MCF 10A (cell line): Measurements from ENCODE around the gene CFHR5. TPM values are rescaled to one million over a fixed set of nuclear protein-coding genes. Genes with fewer than 3 reads are reported as not detected.

Experiments
- BruUV-seq: library from RNA; stranded (reverse); fragments of 400-500 nt; replicated peaks from 2 replicates; lab custom pipeline; 2021; lab: Mats Ljungman, UMichigan
- CTCF ChIA-PET: fragments of 300-600 bp; sonication (Branson Sonifier 250); formaldehyde crosslinking; extraction: SDS; loops from one replicate; lab custom pipeline; 2021; ENCODE audit warnings: antibody characterized with exemption, inconsistent platforms; lab: Yijun Ruan, JAX
- POLR2A ChIA-PET: fragments of 300-600, 350-650 bp; sonication (Branson Sonifier 250); formaldehyde crosslinking; extraction: SDS; loops from one replicate; lab custom pipeline; 2020; ENCODE audit warnings: antibody characterized with exemption, inconsistent platforms; lab: Yijun Ruan, JAX
- DNase-seq: peaks from one replicate; pipeline ENCODE4 v3.0.0-alpha.2; 2018; ENCODE audit not compliant: unreplicated experiment
- H3K27ac Mint-ChIP-seq: one replicate; pipeline ENCODE4 v1.8.0; 2022; ENCODE audit warnings: mild to moderate bottlenecking, low read depth, mixed read lengths; ENCODE audit not compliant: unreplicated experiment
- H3K27me3 Mint-ChIP-seq: one replicate; pipeline ENCODE4 v1.8.0; 2022; ENCODE audit warnings: mixed read lengths; ENCODE audit not compliant: insufficient read depth, unreplicated experiment
- H3K36me3 Mint-ChIP-seq: one replicate; pipeline ENCODE4 v1.8.0; 2022; ENCODE audit warnings: mild to moderate bottlenecking, moderate library complexity, mixed read lengths; ENCODE audit not compliant: insufficient read depth, unreplicated experiment
- H3K4me1 Mint-ChIP-seq: one replicate; pipeline ENCODE4 v1.8.0; 2022; ENCODE audit warnings: mixed read lengths; ENCODE audit not compliant: insufficient read depth, unreplicated experiment
- H3K4me3 Mint-ChIP-seq: one replicate; pipeline ENCODE4 v1.8.0; 2022; ENCODE audit warnings: mild to moderate bottlenecking, moderate library complexity, mixed read lengths; ENCODE audit not compliant: unreplicated experiment
- H3K9me3 Mint-ChIP-seq: one replicate; pipeline ENCODE4 v1.8.0; 2022; ENCODE audit warnings: mixed read lengths; ENCODE audit not compliant: unreplicated experiment
- CTCF ChIP-seq: fragments of 200-600 bp; IDR thresholded peaks from one replicate; pipeline ENCODE4 v1.8.0; 2022; ENCODE audit warnings: antibody characterized with exemption, mild to moderate bottlenecking; ENCODE audit not compliant: unreplicated experiment
- intact Hi-C: fragments of 100-400 bp; cut with micrococcal nuclease; formaldehyde crosslinking; loops from 2 replicates; pipeline ENCODE4 v1.14.1; 2022
- total RNA-seq: library from RNA; stranded (reverse); gene quantifications from 2 replicates; pipeline ENCODE4 v1.2.3, GENCODE V29; 2022

The CFHR5 gene
- total RNA-seq, 1 experiment from 2014 or later, result not detected

GRCh38 chr1:197042676-197043341 lies 65.5 kb downstream of the CFHR5 start:
- DNase-seq, result no peak
- H3K4me1 Mint-ChIP-seq, result no peaks in the 10 kb centered on the region
- no peak overlapping the region for H3K27ac Mint-ChIP-seq
- H3K27me3 Mint-ChIP-seq, result no peaks in the 10 kb centered on the region
- intact Hi-C loops, result no loop called here
- no TSS peak for BruUV-seq
- TF ChIP-seq CTCF, result no peak
- H3K36me3 Mint-ChIP-seq, result no peaks in the 10 kb centered on the region
- no peak overlapping the region for H3K4me3 Mint-ChIP-seq
- ChIA-PET POLR2A (no interaction called here), CTCF (interaction anchor here (0.5 to 0.7 kb wide), 6 partner anchors 12 to 826 kb away, joined by 3 to 5 read pairs (median 3); no protein-coding TSS in a partner anchor)
- H3K9me3 Mint-ChIP-seq, result no peaks in the 10 kb centered on the region

- no peak overlapping the region for H3K4me3 Mint-ChIP-seq
- no peaks in the 10 kb centered on the region for H3K27me3 Mint-ChIP-seq
- intact Hi-C loops, result no loop called here
- BruUV-seq, result no TSS peak
- no peak overlapping the region for H3K27ac Mint-ChIP-seq
- H3K36me3 Mint-ChIP-seq, result no peaks in the 10 kb centered on the region
- ChIA-PET CTCF (no interaction called here), POLR2A (interaction anchor here (0.7 kb wide), 1 partner anchor 21 kb away, joined by 3 read pairs; no protein-coding TSS in a partner anchor)
- H3K9me3 Mint-ChIP-seq, result no peaks in the 10 kb centered on the region
- no peak for DNase-seq
- TF ChIP-seq CTCF, result no peak
- no peaks in the 10 kb centered on the region for H3K4me1 Mint-ChIP-seq
Observed at GRCh38 chr1:197049100-197049499, 71.7 kb downstream of the CFHR5 start.

Other genes starting within 250 kb of the CFHR5 start
- gene CFHR3, start 202.7 kb upstream of the CFHR5 start, total RNA-seq, result not detected in 2 replicates
- not detected in 2 replicates for gene CFHR1, start 157.8 kb upstream of the CFHR5 start, total RNA-seq
- gene CFHR4, start 89.5 kb upstream of the CFHR5 start, total RNA-seq, result not detected in 2 replicates
- gene CFHR2, start 33.8 kb upstream of the CFHR5 start, total RNA-seq, result not detected in 2 replicates
- gene F13B, start 89.7 kb downstream of the CFHR5 start, total RNA-seq, result not detected in 2 replicates
- gene ASPM, start 169.1 kb downstream of the CFHR5 start, total RNA-seq, result 22.3 and 32.8 TPM in 2 replicates
- 17.9 and 18.4 TPM in 2 replicates for gene ZBTB41, start 223.7 kb downstream of the CFHR5 start, total RNA-seq